SK-N-SH (cell line): Measurements from ENCODE around the gene SLC6A9. TPM values are rescaled to one million over a fixed set of nuclear protein-coding genes. Genes with fewer than 3 reads are reported as not detected.
A peak's percentile ranks its signal among the peaks of the same experiment; 100 is the strongest.

Source experiments
- CTCF ChIA-PET: fragments of 300-600, 350-600 bp; formaldehyde crosslinking; extraction: SDS; loops from one replicate; lab custom pipeline; 2021; lab: Yijun Ruan, JAX
- POLR2A ChIA-PET: fragments of 350-600 bp; sonication (Branson Sonifier 250); formaldehyde crosslinking; extraction: SDS; loops from one replicate; lab custom pipeline; 2020; ENCODE audit warnings: antibody characterized with exemption, inconsistent platforms; lab: Yijun Ruan, JAX
- DNase-seq: peaks from one replicate; pipeline ENCODE4 v3.0.0; 2012
- H2AFZ ChIP-seq: fragments of 200-600 bp; sonication (generic); 2 replicates; pipeline ENCODE4 v1.8.1; 2016; ENCODE audit warnings: antibody characterized with exemption, mild to moderate bottlenecking, low read depth
- H3F3A ChIP-seq: fragments of 200-600 bp; sonication (generic); replicated peaks from 2 replicates; pipeline ENCODE3; 2016; ENCODE audit warnings: antibody characterized with exemption, mild to moderate bottlenecking; ENCODE audit not compliant: insufficient read depth
- H3K27ac ChIP-seq, 2 experiments: fragments of 200-500 bp in 1 of 2; fragments of 200-600 bp in 1 of 2; sonication (Bioruptor generic) in 1 of 2; sonication (generic), shearing (Covaris generic) in 1 of 2; 2 replicates each; pipeline versions ENCODE4 v1.5.1 to v1.6.1; 2014 to 2016; ENCODE audit warnings: low read depth in 2 of 2, inconsistent platforms in 1 of 2, low read length in 1 of 2, mild to moderate bottlenecking in 1 of 2, mixed read lengths in 1 of 2
- H3K27me3 ChIP-seq: fragments of 200-600 bp; sonication (generic), shearing (Covaris generic); 2 replicates; pipeline ENCODE4 v1.6.1; 2016; ENCODE audit warnings: mixed run types; ENCODE audit not compliant: insufficient read depth
- H3K36me3 ChIP-seq, 2 experiments: fragments of 200-500 bp in 1 of 2; fragments of 200-600 bp in 1 of 2; sonication (Bioruptor generic) in 1 of 2; sonication (generic) in 1 of 2; replicated peaks in 1 of 2; 2 replicates each; pipeline versions ENCODE3 to v1.5.1; 2014 to 2016; ENCODE audit warnings: low read length in 1 of 2, mild to moderate bottlenecking in 1 of 2; ENCODE audit not compliant: insufficient read depth in 2 of 2, control insufficient read depth in 1 of 2
- H3K4me1 ChIP-seq, 2 experiments: fragments of 200-500 bp in 1 of 2; fragments of 200-600 bp in 1 of 2; sonication (Bioruptor generic) in 1 of 2; sonication (generic), shearing (Covaris generic) in 1 of 2; 2 replicates each; pipeline versions ENCODE4 v1.5.1 to v1.6.1; 2014 to 2016; ENCODE audit warnings: low read depth in 1 of 2, low read length in 1 of 2, mixed run types in 1 of 2; ENCODE audit not compliant: insufficient read depth in 2 of 2, control insufficient read depth in 1 of 2
- H3K4me2 ChIP-seq: fragments of 200-600 bp; sonication (generic), shearing (Covaris generic); 2 replicates; pipeline ENCODE4 v1.6.1; 2017; ENCODE audit warnings: mixed run types
- H3K4me3 ChIP-seq, 2 experiments: fragments of 200-500 bp in 1 of 2; fragments of 200-600 bp in 1 of 2; sonication (Bioruptor generic) in 1 of 2; sonication (generic), shearing (Covaris generic) in 1 of 2; 2 replicates each; pipeline versions ENCODE4 v1.5.1 to v1.8.1; 2014 to 2016; ENCODE audit warnings: low read depth in 2 of 2, inconsistent platforms in 1 of 2, low read length in 1 of 2, mild to moderate bottlenecking in 1 of 2, mixed read lengths in 1 of 2, moderate library complexity in 1 of 2
- H3K79me2 ChIP-seq: fragments of 200-600 bp; sonication (generic); 2 replicates; pipeline ENCODE4 v1.8.1; 2017; ENCODE audit warnings: mild to moderate bottlenecking; ENCODE audit not compliant: insufficient read depth
- H3K9ac ChIP-seq: fragments of 200-600 bp; sonication (generic); 2 replicates; pipeline ENCODE4 v1.6.1; 2017; ENCODE audit warnings: mixed run types
- H3K9me2 ChIP-seq: fragments of 200-600 bp; sonication (generic); 2 replicates; pipeline ENCODE4 v1.6.1; 2017; ENCODE audit warnings: mixed run types
- H3K9me3 ChIP-seq: fragments of 200-600 bp; sonication (generic); 2 replicates; pipeline ENCODE4 v1.6.1; 2017; ENCODE audit warnings: mixed run types, mild to moderate bottlenecking, moderate library complexity
- H4K20me1 ChIP-seq: fragments of 200-600 bp; sonication (generic); 2 replicates; pipeline ENCODE4 v1.6.1; 2017; ENCODE audit warnings: mild to moderate bottlenecking, mixed run types; ENCODE audit not compliant: insufficient read depth
- ELF1 ChIP-seq: IDR thresholded peaks from 2 replicates; pipeline ENCODE4 v1.4.0; 2012
- FOSL2 ChIP-seq: IDR thresholded peaks from 2 replicates; pipeline ENCODE4 v1.4.0; 2012; ENCODE audit warnings: low read depth, mild to moderate bottlenecking, moderate library complexity, borderline replicate concordance
- FOXM1 ChIP-seq: IDR thresholded peaks from 2 replicates; pipeline ENCODE4 v1.4.0; 2012; ENCODE audit warnings: low read depth, mild to moderate bottlenecking
- MEF2A ChIP-seq: IDR thresholded peaks from 2 replicates; pipeline ENCODE4 v1.4.0; 2012; ENCODE audit warnings: low read depth, borderline replicate concordance
- MXI1 ChIP-seq: IDR thresholded peaks from 2 replicates; pipeline ENCODE4 v1.6.1; 2012; ENCODE audit warnings: mild to moderate bottlenecking, low read depth, low read length, improper control_type of control experiment
- NRF1 ChIP-seq: IDR thresholded peaks from 2 replicates; pipeline ENCODE4 v1.6.1; 2012; ENCODE audit warnings: low read depth, mild to moderate bottlenecking, low read length
- POLR2AphosphoS5 ChIP-seq: IDR thresholded peaks from 2 replicates; pipeline ENCODE4 v1.6.1; 2012; ENCODE audit warnings: low read depth, low read length
- RAD21 ChIP-seq: IDR thresholded peaks from 2 replicates; pipeline ENCODE4 v1.6.1; 2012; ENCODE audit warnings: mild to moderate bottlenecking, low read length
- RXRA ChIP-seq: IDR thresholded peaks from 2 replicates; pipeline ENCODE4 v1.4.0; 2012; ENCODE audit warnings: low read depth, mild to moderate bottlenecking, borderline replicate concordance
- TEAD4 ChIP-seq: IDR thresholded peaks from 2 replicates; pipeline ENCODE4 v1.4.0; 2012; ENCODE audit warnings: mild to moderate bottlenecking, borderline replicate concordance; ENCODE audit not compliant: insufficient read depth
- WGBS: methylation state at CpG from one replicate; pipeline ENCODE4 v1.1.6; 2017; ENCODE audit warnings: low lambda C conversion rate; 5-methylcytosine and 5-hydroxymethylcytosine counted together
- polyA plus RNA-seq, 3 experiments: library from polyadenylated mRNA; depleted of rRNA; stranded (reverse); fragments of >200 nt; gene quantifications; 2 replicates each; pipeline ENCODE4 v1.2.3, GENCODE V29; 2012
- TF ChIP-seq, protein P1 (sequence below): fragments of 150-350 bp; IDR thresholded peaks from 2 replicates; pipeline ENCODE4 v1.6.1; 2016; ENCODE audit warnings: mild to moderate bottlenecking, low read depth, low read length
- TF ChIP-seq, protein P2 (sequence below): IDR thresholded peaks from 2 replicates; pipeline ENCODE4 v1.4.0; 2012; ENCODE audit warnings: low read depth, borderline replicate concordance
- TF ChIP-seq, protein P3 (sequence below): fragments of 150-350 bp; IDR thresholded peaks from 2 replicates; pipeline ENCODE4 v1.6.1; 2017; ENCODE audit warnings: antibody characterized with exemption, low read length, low read depth, borderline replicate concordance

SLC6A9 gene
- polyA plus RNA-seq, 1 of the 3 experiments (the other 2 are of a cell fraction): 3.9 TPM

DNA sequence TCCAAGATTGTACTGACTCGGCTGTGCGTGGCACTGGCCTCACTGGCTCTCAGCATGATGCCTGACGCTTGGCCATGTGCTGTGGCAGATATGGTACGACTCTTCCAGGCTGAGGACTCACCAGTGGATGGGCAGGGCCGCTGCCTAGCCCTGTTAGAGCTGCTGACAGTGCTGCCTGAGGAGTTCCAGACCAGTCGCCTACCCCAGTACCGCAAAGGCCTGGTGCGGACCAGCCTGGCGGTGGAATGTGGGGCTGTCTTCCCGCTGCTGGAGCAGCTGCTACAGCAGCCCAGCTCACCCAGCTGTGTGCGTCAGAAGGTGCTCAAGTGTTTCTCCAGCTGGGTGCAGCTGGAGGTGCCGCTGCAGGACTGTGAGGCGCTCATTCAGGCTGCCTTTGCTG, 81.6 kb downstream of the SLC6A9 start:
- H3K36me3 ChIP-seq: peaks cover 0 to 17% of the 10 kb centered on the region in 2 experiments
- no peak for DNase-seq
- H4K20me1 ChIP-seq: peaks cover 6% of the 10 kb centered on the region; the same call in 1 of the 2 replicates
- H3K79me2 ChIP-seq: peaks cover 13% of the 10 kb centered on the region; the same call in 1 of the 2 replicates
- no peak overlapping the region for H3K4me2 ChIP-seq
- TF ChIP-seq FOXM1 (no peak), TEAD4 (no peak), FOSL2 (no peak), RAD21 (no peak), RXRA (no peak), NRF1 (no peak), POLR2AphosphoS5 (no peak)
- TF ChIP-seq, protein P1, sequence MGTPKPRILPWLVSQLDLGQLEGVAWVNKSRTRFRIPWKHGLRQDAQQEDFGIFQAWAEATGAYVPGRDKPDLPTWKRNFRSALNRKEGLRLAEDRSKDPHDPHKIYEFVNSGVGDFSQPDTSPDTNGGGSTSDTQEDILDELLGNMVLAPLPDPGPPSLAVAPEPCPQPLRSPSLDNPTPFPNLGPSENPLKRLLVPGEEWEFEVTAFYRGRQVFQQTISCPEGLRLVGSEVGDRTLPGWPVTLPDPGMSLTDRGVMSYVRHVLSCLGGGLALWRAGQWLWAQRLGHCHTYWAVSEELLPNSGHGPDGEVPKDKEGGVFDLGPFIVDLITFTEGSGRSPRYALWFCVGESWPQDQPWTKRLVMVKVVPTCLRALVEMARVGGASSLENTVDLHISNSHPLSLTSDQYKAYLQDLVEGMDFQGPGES: no peak
- TF ChIP-seq, protein P2, sequence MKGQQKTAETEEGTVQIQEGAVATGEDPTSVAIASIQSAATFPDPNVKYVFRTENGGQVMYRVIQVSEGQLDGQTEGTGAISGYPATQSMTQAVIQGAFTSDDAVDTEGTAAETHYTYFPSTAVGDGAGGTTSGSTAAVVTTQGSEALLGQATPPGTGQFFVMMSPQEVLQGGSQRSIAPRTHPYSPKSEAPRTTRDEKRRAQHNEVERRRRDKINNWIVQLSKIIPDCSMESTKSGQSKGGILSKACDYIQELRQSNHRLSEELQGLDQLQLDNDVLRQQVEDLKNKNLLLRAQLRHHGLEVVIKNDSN: no peak
- TF ChIP-seq, protein P3, sequence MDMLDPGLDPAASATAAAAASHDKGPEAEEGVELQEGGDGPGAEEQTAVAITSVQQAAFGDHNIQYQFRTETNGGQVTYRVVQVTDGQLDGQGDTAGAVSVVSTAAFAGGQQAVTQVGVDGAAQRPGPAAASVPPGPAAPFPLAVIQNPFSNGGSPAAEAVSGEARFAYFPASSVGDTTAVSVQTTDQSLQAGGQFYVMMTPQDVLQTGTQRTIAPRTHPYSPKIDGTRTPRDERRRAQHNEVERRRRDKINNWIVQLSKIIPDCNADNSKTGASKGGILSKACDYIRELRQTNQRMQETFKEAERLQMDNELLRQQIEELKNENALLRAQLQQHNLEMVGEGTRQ: no peak
- H3F3A ChIP-seq: no peaks in the 10 kb centered on the region
- H3K27ac ChIP-seq: no peak overlapping the region
- no peaks in the 10 kb centered on the region for H3K9me3 ChIP-seq
- H3K9me2 ChIP-seq: no peaks in the 10 kb centered on the region
- ChIA-PET POLR2A (no interaction called here), CTCF (interaction anchor here (1.4 to 9.4 kb wide), 5 partner anchors 9 to 186 kb away, joined by 3 to 105 read pairs (median 7); partner anchors contain the start of genes ARTN and ATP6V0B)
- 80% methylated on average over 8 of the region's 13 CpGs for WGBS
- no peaks in the 10 kb centered on the region for H3K27me3 ChIP-seq
- H3K4me3 ChIP-seq: no peak overlapping the region
- no peak overlapping the region for H3K9ac ChIP-seq
- peaks cover 12 to 28% of the 10 kb centered on the region in 2 experiments for H3K4me1 ChIP-seq
- no peak overlapping the region for H2AFZ ChIP-seq

DNA sequence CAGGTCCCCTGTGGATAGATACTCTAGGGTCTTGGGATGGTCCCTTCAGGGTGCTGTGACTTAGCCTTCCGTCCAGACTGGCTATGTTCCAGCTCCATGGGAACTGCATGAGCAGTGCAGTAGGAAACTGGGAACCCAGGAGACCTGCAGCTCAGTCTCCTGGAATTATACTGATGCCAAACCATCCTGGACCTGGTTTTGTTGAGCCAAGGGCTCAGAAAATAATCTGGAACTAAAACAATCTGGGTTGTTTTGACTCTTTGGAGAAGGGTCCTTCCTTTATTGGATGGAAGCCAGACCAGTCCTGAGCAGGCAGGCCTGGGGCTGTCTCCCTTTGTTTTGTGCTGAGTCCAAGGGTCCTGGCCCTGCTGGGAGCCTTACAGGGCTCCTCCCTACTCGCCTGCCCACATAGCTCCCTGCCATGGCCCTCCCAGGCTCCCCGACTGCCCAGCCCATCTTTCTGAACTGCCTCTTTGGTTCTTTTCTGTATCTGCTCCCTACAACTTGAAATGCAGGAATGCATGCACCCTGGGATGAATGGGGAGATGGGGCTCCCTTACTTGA, 83.3 kb downstream of the SLC6A9 start:
- Histone ChIP-seq H3K27ac (peak overlapping the region in 1 of 2 experiments; percentile 34; a peak in 1 of 4 replicates), H3K4me2 (peak overlapping the region; percentile 98), H3K27me3 (no peaks in the 10 kb centered on the region), H3F3A (no peaks in the 10 kb centered on the region), H3K9me2 (no peaks in the 10 kb centered on the region), H3K4me3 (peak overlapping the region; percentile 79 to 93), H3K79me2 (peaks cover 13% of the 10 kb centered on the region; the same call in 1 of the 2 replicates), H3K36me3 (peaks cover 0 to 17% of the 10 kb centered on the region in 2 experiments), H3K4me1 (peaks cover 12 to 26% of the 10 kb centered on the region in 2 experiments), H2AFZ (no peak overlapping the region), H3K9me3 (no peaks in the 10 kb centered on the region), H4K20me1 (peaks cover 6% of the 10 kb centered on the region; the same call in 1 of the 2 replicates), H3K9ac (peak overlapping the region; percentile 90)
- TF ChIP-seq MXI1 (no peak), MEF2A (no peak), ELF1 (no peak)
- peak; percentile 54 for DNase-seq
- WGBS: 22% methylated on average over 3 of the region's 3 CpGs
- ChIA-PET CTCF (interaction anchor here (1.1 to 9.4 kb wide), 5 partner anchors 13 to 419 kb away, joined by 3 to 105 read pairs (median 6); partner anchors contain the start of gene ARTN), POLR2A (interaction anchor here (1.0 to 1.2 kb wide), 3 partner anchors 11 to 35 kb away, joined by 3 to 6 read pairs (median 5); partner anchors contain the start of gene ATP6V0B)
